CD4-positive, alpha-beta T cell treated with Interleukin-1 beta for 1 hour (primary cell): Measurements from ENCODE around the gene CYP2E1.
"Not testable (repeated sequence)": the region's sequence is repeated elsewhere in the genome, so short reads cannot be mapped to it uniquely, and the experiment has no call there.

ENCODE experiments used
- DNase-seq, 2 donors: peaks; one replicate each; pipeline ENCODE4 v3.0.0-alpha.2; 2020 to 2022

The CYP2E1 gene

DNA sequence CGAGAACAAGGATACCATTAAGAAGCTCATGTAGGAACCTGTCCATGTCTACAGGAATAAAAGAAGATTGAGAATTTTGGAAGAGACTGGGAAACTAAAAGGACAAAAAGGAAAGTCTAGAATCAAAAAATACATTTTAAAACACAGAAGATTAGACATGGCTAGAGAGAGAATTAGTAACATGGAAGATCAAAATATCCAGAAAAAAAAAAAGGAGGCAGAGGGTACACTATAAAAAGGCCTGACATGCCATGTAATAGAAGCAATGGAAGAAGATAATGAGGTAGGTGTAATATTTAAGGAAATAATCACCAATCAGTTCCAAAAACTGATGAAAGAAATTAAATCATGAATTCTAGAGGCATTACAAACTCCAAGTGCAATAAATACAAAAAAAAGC lies 46.3 kb downstream of the CYP2E1 start:
- not testable (repeated sequence) for DNase-seq

DNA sequence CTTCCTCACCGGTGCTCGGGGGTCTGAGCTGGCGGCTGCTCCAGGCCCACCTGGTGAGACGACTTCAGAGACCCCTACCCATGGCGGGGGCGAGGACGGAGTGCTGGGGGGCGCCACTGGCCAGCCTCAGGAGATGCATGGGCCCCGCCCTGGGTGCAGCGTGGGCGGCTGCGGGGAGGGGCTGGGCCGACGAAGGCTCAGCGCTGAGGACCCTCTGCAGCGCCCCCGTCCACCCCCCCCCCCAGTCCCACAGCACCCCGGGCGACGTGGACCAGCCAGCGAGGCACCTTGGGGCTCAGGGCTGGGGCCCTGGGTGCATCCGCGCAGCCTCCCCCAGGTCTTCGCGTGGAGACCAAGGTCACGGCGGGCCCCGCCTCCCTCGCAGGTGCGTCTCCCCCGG lies 49.9 kb downstream of the CYP2E1 start:
- DNase-seq = not testable (repeated sequence)
